ENCODE measurements around the gene ZNF749.

DNA sequence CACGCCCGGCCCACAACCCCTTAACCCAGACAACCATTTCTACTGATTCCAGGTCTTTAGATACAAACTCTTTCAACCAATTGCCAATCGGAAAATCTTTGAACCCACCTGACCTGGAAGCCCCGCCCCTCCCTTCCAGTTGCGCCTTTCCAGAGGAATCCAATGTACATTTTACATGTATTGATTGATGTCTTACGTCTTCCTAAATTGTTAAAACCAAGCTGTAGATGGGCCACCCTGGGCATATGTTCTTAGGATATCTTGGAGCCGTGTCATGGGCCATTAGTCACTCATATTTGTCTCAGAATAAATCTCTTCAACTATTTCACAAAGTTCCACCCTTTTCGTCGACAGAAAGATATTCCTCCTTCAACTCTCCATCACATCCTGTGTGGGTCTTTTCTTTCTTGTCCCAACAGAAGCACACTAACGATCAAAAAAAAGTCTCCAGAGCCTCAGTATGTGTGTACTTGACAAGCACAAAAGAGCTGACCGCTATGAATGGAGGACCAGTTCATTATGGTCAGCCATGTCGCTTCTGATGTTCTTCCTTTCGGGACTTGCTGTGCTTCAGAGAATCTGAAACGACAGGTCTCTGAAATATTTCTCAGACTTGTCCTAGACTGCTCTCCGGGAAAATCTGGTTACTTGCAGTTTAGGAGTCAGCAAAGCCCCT, 601 bp upstream of the ZNF749 start:
- TF ChIP-seq, protein P1, sequence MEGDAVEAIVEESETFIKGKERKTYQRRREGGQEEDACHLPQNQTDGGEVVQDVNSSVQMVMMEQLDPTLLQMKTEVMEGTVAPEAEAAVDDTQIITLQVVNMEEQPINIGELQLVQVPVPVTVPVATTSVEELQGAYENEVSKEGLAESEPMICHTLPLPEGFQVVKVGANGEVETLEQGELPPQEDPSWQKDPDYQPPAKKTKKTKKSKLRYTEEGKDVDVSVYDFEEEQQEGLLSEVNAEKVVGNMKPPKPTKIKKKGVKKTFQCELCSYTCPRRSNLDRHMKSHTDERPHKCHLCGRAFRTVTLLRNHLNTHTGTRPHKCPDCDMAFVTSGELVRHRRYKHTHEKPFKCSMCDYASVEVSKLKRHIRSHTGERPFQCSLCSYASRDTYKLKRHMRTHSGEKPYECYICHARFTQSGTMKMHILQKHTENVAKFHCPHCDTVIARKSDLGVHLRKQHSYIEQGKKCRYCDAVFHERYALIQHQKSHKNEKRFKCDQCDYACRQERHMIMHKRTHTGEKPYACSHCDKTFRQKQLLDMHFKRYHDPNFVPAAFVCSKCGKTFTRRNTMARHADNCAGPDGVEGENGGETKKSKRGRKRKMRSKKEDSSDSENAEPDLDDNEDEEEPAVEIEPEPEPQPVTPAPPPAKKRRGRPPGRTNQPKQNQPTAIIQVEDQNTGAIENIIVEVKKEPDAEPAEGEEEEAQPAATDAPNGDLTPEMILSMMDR (IDR thresholded peaks at IDR 0.05): no peak
- TF ChIP-seq POLR2A (IDR thresholded peaks at IDR 0.05): no peak

All from adrenal gland (tissue), 5 donors.